Gastroesophageal sphincter (tissue), 3 donors: Measurements from ENCODE around the gene GABRB3.

Source experiments
- CTCF ChIP-seq, 4 experiments: fragments of 200-600 bp in 2 of 4; fragments of 450-650 bp in 2 of 4; sonication (generic) in 1 of 4; IDR thresholded peaks; one replicate each; pipeline ENCODE4 v1.5.1; 2017 to 2019; ENCODE audit warnings: antibody characterized with exemption in 4 of 4, mild to moderate bottlenecking in 2 of 4, moderate library complexity in 2 of 4
- EP300 ChIP-seq: sonication (generic); formaldehyde crosslinking; IDR thresholded peaks from one replicate; pipeline ENCODE4 v1.6.1; 2017; ENCODE audit warnings: antibody characterized with exemption, mild to moderate bottlenecking
- POLR2A ChIP-seq, 2 donors: fragments of 450-650 bp; IDR thresholded peaks; one replicate each; pipeline ENCODE4 v1.6.1; 2017; ENCODE audit warnings: antibody characterized with exemption in 2 of 2, mild to moderate bottlenecking in 2 of 2, moderate library complexity in 1 of 2

- no peak for TF ChIP-seq CTCF (IDR thresholded peaks at IDR 0.05)
- TF ChIP-seq EP300, result no peak
- no peak for TF ChIP-seq POLR2A (IDR thresholded peaks at IDR 0.05)
Observed at GRCh38 chr15:26759986-26760385, 12.9 kb downstream of the GABRB3 start.
